GM23338 (cell line): ENCODE data around the gene PKD2L1.

Experiments used
- CTCF ChIP-seq, 2 experiments: fragments of 200-600 bp in 1 of 2; sonication (generic) in 1 of 2; conservative IDR thresholded peaks; 2 replicates each; pipeline versions ENCODE4 v1.5.1 to v1.6.1; 2016 to 2017; ENCODE audit warnings: antibody characterized with exemption in 2 of 2, low read depth in 2 of 2, mild to moderate bottlenecking in 2 of 2, moderate library complexity in 1 of 2
- EZH2 ChIP-seq: fragments of 200-600 bp; sonication (generic); IDR thresholded peaks from one replicate; pipeline ENCODE4 v1.8.0; 2017; ENCODE audit warnings: antibody characterized with exemption, mild to moderate bottlenecking, low read depth; ENCODE audit not compliant: unreplicated experiment
- EZH2phosphoT487 ChIP-seq: fragments of 200-600 bp; sonication (generic); IDR thresholded peaks from one replicate; pipeline ENCODE4 v1.8.1; 2018; ENCODE audit warnings: antibody characterized with exemption; ENCODE audit not compliant: unreplicated experiment

GRCh38 chr10:100377830-100378229 lies 47.8 kb upstream of the PKD2L1 start:
- TF ChIP-seq EZH2 = no peak
- no peak for TF ChIP-seq CTCF (conservative IDR thresholded peaks at IDR 0.05; ENCODE audit: low read depth in 2 of 2)
- no peak for TF ChIP-seq EZH2phosphoT487
